GM03348 (cell line): ENCODE results near the gene SARDH.

ENCODE experiments used
- DNase-seq: peaks from one replicate; pipeline ENCODE4 v3.0.0; 2012; ENCODE audit warnings: low spot score

SARDH gene

DNA sequence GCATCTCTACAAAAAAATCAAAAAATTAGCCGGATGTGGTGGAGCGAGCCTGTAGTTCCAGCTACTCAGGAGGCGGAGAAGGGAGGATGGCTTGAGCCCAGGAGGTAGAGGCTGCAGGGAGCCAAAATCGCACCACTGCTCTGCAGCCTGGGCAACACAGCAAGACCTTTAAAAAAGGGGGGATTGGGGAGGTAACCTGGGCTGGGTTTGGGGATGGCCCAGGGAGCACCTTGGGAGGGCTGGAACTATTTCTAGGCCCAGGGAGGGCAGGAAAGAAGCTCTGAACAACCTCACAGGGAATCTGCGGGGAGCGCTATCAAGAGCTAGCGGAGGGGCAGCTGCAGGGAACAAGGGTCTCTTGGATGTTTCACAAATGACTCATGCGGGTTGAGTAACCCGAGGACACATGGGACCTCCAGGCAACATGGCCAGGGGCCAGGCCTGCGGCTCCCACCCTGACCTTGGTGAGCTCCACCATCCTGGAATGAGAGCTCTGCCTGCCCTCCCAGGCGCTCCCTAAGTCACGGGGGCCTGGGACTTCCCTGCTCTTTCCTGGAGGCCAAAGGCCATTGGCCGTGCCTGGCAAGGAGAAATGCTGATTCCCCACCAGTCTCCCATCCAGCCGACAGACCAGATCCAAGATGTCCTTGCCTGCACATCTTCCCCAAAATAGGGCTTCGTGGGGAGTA is 23.4 kb downstream of the SARDH start:
- DNase-seq: no peak

DNA sequence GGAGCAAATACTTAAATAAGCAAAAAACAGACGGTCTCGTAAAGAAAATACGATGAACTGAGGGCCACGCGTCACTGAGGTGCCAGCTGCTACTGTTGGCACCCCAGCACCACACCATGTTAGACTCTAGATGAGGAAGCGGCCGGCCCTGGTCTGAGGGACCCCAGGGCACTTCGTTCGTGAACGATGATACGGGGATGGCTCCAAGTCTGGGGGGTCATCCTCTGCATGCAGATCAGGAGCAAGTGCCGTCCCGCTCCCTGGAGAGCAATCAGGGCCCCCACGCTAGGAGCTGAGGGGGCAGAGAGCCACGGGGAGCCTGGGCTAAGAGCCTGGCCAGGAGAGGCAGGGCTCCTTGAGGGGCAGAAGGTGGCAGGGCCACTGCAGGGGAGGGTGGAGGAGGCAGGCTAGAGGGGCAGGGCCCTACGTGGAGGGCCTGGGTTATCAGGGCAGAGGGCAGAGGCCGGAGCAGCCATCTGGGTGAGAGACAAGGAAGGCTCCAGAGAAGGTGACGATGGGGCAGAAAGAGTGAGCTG is 24.1 kb downstream of the SARDH start:
- DNase-seq: no peak

DNA sequence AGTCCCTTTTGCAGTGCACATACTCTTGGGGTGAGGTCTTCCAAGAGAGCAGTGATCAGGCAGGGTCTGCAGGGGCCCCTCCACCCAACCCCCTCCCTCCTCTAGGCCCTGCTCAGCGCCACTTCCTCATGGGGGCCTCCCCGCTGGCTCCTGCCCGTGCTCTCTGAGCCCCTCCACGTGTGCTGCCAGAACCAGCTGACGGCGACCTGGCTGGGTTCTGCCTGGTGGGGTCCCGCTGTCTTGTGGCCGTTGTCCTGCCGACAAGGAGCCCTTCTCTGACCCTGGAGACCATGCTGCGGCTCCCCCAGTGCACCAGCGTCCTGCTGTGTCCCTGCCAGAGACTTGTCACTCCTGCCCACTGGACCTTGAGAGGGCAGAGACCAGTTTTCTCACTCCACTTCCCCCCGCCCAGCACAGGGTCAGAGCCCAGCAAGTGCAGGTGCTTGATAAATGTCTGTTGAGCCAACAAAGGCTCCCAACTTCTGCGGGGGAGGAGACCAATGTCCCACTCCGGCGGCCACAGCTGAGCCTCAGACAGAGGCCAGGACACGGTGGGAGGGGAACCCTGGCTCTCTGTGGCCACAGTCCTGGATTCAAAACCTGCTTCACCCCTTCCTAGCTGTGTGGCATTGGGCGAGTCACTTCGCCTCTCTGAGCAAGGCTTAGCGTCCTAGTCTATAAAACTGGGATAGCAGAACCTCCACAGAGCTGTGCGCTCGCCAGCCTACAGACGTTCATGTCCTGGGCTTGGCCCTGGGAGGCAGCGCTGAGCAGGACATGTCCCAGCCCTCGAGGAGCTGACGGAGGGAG is 24.8 kb downstream of the SARDH start:
- no peak for DNase-seq

DNA sequence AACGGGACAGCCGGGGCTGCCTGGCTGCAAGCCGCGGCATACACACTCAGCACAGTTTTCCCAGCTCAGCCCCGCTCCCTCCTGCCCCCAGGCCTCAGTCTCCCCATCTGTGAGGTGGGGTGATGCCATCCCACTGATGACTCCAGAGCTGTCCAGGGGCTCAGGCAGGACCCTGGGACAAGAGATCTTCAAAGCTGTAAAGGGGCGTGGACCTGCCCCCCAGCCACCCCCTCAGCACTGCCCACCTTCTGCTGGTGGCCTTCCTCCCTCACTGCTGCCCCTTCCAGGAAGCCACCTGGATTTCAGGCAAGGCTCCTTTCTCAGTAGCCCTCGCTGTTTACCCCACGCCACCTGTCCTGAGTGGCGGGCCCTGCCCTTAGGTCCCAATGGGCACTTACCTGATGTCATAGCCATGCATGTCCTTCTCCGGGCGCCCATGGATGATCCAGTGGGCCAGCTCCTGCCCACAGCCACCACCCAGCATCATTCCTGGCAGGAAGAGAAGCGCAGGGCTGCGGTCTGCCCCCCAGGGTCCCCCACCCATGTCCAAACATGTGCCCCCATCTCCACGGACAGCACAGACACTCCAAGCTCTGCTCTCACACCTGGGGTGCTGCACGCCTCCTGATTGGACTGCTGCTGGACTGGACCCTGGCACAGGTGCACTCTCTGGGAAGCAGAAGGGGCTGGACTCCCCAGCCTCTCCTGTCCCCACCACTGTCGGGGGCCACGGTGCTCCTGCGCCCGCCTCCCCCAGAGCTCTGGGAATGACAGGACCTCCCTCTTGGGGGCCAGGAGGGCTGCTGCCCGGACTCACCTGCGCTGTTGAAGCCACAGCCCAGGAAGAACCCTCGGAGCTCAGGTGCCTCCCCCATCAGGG is 25.7 kb downstream of the SARDH start:
- no peak for DNase-seq

DNA sequence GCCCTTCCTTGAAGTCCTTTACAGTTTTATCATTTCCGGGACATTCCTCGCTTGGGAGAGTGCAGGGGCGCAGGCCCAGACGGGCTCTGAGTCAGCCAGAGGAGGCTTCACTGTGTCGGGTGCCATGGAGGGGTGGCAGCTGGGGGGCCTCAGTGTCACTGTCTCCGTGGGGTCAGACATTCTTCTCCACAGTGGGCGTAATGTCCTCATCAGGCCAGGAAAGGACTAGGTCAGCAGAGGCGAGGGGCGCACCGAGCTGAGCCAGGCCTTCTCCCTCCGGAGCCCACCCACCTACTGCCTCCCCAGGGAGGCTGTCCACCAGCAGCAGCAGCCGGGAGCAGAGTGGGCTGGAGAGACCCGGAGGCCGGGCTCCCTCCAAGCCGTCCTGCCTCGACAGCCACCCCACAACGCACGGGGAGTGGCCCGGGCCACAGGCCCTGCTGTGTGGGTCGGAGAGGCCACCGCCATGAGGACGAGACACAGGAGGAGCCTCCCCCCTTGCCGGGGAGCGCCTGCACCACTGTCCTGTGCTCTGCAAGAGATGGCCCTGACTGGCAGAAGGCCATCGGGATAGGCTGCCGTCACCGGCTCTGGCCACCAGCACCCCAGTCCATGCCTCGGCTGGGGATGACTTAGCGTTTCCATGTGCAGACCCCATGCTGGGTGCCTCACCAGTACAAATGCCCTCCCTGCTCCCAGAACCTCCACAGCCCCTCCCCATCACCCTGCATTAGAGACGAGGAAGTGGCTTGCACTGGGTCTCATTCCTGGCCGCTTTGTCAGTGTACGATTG is 26.5 kb downstream of the SARDH start:
- no peak for DNase-seq

DNA sequence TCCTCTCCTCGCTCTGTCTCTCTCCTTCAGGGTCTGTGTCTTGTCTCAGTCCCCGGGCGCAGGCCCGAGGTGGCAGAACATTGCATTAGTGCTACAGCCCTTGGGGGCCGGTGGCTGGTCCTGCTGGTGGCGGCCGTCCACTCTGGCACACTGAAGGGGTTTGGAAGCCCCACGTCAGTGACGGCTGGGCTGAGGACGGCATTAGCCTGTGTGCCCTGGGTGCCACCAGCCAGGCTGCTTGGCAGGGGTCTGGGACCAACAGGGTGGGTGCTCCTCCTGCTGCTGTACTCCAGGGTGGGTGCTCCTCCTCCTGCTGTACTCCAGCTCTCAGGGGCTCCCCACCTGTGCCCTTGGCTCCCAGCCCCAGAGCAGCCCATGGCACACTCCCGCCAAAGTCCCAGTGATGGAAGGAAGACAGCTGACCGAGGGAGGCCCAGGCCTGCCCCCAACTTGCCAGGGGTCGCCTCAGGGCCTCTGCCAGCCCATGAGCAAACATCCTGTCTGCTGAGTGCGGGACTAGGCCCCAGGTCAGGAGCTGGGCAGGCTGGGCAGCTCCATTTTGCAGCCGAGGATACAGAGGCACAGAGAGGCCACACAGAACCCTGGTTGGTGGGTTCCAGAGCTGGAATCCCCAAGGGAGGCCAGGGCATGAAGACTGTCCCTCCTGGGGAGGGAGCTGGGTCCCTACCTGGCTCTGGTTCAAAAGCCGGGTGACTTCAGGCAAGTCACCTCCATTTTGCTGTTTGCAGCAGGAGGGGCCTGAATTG is 27.3 kb downstream of the SARDH start:
- no peak for DNase-seq

DNA sequence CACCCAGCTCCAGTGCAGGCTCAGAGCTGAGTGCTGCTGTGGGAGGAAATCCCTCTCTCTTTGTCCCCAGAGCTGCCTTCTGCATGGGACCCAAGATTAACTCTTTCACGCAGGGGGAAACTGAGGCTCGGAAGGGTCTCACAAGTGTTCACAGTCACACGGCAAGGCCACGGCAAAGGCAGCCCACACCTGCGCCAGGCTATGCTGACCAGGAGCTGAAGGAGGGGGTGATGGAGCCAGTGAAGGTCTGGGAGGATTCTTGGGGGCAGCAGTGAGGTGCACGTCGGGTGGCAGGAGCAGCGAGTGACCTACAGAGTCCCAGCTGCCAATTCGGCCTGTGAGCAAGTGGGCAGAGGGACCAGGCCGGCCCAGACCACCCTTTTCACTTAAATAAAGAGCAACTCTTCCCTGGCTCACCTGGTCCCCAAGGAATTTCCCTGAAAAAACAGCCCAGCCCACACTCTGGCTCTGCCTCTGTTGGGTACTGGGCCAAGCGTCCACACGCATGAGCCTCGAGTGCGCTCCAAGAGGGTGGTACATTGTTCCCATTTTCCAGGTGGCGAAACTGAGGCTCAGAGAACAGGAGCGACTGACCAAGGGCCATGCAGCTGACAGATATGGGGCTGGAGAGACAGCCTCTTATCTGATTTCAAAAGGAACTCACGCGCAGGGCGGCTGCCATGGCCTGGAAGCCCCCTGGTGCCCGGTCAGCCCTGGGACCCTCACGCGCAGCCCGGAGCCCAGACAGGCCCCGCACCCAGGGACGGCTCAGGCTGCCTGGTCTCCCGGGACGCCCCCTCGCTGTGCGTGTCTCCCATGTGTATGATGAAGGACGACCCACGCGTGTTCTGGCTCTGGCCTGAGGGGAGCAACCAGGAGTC is 28.2 kb downstream of the SARDH start:
- DNase-seq: no peak

DNA sequence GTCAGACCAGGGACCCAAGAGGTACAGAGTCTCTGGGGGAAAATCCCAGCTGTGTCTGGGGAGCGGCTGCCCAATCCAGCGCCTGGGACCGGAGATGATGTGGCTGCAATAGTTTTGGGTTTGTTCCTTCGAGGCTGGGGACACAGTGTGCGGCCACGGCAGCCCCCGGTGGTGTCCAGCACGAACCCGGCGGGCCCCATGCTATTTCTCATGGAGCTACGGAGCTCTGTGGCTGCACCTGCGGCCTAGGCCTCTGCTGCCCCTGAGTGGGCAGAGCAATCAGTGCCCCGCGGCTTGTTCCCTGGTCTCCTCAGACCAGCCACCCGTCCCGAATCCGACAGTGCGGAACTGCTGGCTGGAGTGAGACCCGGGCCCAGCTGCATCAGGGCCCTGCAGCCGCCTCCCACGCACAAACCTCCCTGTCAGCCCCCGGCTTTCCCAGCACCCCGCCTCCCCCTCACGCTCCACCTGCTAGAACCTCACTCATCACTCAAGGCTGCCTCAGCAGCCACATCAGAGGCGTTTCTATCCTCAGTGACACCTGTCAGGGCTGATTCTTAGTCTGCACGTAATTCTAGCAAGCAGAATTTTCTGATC is 29.0 kb downstream of the SARDH start:
- DNase-seq: no peak

DNA sequence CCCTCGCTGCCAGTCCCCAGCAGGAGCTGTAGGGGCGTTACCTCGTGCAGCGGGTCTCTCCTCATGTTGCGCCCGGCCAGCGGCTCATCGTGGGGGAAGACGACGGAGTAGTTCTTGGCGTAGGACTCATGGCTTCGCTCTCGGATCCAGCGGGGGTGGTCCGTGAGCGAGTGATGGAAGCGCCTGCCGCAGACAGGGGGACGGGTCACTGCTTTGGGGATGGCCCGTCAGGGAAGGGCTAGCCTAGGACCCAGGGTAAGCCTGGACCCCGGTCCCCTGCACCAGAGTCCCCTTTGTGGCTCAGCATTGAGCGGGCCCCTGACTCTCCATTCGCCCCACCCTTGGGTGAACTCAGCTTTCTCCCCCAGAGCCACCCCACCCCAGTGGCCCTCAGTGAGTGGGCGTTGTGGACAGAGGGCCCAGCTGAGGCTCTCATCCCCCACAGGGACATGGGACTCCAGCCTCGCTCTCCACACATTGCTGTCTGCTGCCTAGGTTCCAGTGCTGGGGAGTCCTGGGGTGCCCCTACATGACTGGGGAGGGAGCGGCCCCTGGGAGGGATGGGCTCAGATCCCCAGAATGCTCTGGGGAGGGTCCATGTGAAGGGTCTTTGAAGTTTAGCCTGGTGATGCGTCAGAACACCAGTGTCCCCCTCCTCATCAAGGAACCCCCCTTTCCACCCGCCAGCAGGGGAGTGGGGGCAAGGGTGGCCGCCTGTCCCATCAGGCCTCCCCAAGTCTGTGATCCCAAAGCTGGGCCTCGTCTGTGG is 29.7 kb downstream of the SARDH start:
- no peak for DNase-seq

DNA sequence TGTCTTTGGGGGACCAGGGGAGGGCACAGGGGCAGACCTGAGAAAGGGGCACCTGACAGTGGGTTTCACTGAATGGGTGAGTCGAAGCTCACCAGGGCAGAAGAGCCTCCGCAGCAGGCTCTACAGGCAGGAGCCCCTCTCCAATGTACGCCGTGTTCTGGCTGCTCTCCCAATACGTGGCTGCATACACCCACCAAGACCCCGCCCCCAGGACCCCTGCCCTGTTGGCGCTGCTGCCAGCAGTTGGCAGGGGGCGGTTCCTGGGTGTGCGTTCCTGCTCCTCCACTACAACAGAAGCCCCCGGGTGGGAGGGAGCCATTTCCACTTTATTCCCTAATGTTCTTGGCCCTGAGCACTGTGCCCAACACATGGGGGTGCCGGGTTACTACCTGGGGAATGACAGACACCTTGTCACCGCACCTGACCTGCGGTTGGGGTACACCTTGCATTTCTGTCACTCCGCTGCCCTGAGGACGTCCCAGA is 30.3 kb downstream of the SARDH start:
- DNase-seq: no peak

DNA sequence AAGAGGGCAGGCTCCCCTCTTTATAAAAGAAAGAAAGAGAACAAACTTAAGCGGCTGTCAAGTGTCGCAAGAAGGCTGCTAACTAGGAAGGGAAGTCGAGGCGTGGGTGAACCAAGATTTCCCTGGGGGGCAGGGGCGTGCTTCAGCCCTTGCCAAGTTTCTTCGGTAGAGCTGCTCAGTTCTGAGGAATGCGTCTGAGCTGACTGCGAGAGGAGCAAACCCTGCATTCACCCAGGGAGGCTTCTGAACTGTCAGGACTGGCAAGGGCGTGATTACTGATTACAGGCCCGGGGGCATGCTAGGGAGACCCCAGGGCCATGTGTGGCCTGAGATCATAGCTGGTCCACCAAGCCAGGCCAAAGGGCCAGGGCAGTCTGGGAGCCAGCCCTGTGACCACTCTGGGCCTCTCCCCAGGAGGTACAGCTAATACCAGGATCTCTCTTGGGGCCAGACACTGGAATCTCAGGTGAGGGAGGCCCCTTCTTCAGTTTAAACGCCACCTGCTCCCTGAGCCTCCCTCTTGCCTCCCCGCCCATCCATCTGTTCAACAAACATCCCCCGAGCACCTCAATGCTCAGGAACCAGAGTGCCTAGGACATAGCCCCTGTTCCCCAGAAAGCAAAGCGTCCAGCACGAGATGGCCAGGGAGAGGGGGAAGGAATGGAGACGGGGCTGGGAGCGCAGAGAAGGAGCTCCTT is 30.9 kb downstream of the SARDH start:
- no peak for DNase-seq

DNA sequence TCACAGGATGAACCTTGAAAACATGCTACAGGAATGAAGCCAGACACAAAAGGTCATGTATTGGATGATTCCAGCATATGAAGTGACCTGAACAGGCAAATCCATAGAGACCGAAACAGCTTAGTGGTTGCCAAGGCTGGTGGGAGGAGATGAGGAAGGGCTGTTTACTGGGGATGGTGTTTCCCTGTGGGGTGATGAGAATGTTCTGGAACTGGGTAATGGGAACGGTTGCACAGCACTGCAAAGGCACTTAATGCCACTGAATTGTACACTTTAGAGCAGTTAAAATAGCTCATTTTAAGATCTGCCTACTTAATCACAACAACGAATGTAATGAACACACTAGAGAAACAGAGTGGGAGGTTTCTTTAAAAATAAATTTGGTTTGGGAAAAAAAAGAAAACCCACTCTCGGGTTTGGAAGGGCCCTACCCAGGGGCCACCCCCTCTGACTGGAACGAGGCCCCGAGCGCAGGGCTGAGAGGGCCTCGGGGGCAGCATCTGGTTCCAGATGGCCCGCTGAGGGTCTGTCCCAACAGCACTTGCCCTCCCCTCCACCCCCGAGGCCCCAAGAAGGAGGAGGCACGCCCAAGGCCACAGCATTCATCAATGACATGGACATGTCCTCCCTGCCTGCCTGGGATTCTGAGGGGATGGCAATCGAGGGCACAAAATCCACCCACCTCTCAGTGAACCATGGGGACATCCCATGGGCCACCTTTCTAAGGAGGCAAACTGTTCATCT is 31.7 kb downstream of the SARDH start:
- no peak for DNase-seq

DNA sequence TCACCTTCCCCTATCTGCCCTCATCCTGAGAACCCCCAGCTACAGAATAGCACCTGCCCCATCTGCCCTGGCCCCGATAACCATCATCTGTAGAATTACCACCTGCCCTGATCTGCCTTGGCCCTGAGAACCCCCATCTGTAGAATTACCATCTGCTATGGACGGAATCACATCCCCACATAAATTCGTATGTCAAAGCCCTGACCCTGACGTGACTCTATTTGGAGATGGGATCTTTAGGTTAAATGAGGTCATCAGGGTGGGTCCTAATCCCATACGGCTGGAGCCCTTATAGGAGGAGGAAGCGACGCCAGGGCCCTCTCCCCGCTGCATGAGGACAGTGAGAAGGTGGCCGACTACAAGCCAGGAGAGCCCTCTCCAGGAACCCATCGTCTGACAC is 32.6 kb downstream of the SARDH start:
- DNase-seq: no peak

DNA sequence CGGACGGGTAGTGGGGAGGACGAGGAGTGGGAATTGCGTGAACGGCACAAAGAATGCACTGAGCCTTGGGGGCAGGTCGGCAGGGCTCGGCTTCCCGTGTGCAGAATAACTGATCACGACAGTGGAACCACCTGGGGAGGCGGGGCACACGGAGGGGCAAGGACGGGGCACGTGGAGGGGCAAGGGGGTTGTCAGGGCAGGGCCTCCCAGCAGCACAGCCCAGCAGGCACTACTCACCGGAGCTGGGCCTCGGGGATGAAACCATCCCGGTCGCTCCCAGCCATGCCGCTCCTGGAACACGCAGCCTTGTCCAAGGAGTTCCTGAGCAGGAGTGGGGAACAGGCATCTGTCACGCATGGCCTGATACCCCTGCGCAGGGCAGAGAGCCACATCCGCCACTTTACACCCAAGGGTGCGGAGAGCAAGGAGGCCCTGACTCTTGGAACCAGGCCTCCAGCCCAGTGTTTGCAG is 33.4 kb downstream of the SARDH start:
- DNase-seq: no peak

DNA sequence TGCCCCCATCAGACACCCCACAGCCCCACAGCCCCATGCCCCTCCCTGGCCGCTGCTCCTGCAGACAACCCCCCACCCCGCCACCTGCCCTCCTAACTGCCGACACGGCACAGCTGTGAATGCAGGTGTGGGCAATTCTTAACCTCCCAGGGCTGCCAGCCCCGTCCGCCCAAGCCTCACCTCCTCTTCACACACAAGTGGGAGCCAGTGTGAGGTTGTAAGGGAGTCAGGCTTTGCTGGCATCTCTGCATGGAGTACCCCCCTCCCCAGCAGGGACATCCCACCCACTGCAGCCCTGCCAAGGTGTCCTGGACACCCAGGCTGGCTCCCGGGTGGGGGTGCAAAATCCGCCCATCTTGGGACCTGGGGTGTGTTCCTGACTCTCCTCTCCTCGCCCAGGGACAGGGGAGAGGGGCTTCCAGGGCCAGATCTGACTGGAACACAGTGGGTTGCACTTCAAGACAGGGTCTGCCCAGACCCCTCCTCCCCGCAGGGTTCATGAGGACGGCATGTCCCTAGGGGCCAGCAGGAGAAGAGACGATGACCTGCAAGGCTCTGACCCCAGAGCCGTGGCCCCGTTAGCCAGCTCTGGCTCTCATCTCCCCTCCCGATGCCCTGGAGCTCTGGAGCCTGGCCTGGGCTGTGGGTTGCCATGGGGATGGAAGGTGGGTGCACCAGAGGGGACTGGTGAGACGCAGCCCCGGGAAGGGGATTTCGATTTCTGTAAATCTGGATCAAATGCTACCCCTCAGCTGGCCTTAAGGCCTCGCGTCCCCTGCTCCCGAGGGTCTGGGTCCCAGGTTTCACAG is 34.4 kb downstream of the SARDH start:
- no peak for DNase-seq
